GM04503 (cell line): ENCODE measurements around the gene MYO3B.

Experiments used
- DNase-seq: peaks from one replicate; pipeline ENCODE4 v3.0.0-alpha.2; 2012; ENCODE audit warnings: low read depth

The MYO3B gene

GRCh38 chr2:170300993-170301392 lies 123.0 kb downstream of the MYO3B start:
- DNase-seq, result no peak

- no peak for DNase-seq
Observed at GRCh38 chr2:170301626-170302025, 123.7 kb downstream of the MYO3B start.

- no peak for DNase-seq
Observed at GRCh38 chr2:170305711-170306110, 127.8 kb downstream of the MYO3B start.

- DNase-seq, result no peak
Observed at GRCh38 chr2:170306293-170306873, 128.4 kb downstream of the MYO3B start.

- no peak for DNase-seq
Observed at GRCh38 chr2:170307052-170307451, 129.1 kb downstream of the MYO3B start.

DNA sequence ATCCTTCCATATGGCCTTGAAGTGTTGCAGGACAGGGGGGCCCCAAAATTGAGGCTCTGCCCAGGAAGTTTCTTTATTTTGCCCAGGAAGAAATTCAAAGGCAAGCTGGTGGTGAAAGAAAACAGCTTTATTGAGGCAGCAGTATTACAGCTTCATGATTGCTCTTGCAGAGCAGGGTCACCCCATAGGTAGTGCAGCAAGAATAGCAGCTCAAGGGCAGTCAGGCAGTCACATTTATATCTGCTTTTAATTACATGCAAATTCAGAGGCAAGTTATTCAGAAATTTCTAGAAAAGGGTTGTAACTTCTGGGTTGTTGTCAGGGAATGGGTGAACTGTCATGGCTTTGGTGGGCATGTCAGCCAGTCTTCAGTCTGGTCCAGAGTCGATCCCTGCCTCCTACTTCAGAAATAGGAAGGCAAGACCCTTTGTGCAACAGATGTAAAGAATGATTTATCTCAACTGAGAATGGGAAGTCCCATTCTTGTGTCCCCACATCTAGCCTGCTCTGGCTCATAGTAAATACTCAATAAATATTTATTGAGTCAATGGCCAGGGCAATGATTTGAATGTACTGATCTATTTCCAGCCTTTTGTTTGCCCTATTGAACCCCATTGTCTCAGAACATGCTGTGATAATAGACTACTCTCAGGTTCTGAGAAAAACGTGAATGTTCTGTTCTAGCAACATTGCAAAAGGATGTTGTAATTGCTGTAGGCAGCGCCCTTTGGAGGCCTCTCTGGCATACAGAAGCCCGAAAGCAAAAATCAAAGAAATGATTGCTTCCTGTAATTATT lies 129.8 kb downstream of the MYO3B start:
- DNase-seq, result no peak

- no peak for DNase-seq
Observed at GRCh38 chr2:170310876-170311502, 133.0 kb downstream of the MYO3B start.

GRCh38 chr2:170313347-170313991 lies 135.5 kb downstream of the MYO3B start:
- DNase-seq, result no peak

GRCh38 chr2:170313992-170314348 lies 136.0 kb downstream of the MYO3B start:
- DNase-seq, result no peak

- DNase-seq, result no peak
Observed at GRCh38 chr2:170314744-170315447, 136.9 kb downstream of the MYO3B start.

DNA sequence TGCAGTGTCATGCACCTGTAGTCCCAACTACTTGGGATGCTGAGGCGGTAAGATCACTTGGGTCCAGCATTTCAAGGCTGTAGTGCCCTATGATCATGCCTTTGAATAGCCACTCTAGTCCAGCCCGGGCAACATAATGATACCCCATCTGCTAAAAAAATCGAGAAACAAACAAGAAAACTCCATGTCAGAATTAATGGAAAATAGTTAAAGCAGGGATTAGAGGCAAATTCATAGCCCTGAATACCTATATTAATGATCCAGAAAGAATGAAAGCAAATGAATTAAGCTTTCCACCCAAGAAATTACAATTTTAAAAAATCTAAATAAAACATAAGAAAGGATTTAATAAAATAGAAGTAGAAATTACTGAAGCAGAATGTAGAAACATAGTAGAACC lies 143.0 kb downstream of the MYO3B start:
- DNase-seq, result no peak

- DNase-seq, result no peak
Observed at GRCh38 chr2:170321526-170321925, 143.6 kb downstream of the MYO3B start.

GRCh38 chr2:170322140-170322766 lies 144.3 kb downstream of the MYO3B start:
- DNase-seq, result no peak

GRCh38 chr2:170323743-170324142 lies 145.8 kb downstream of the MYO3B start:
- no peak for DNase-seq

GRCh38 chr2:170324640-170325046 lies 146.7 kb downstream of the MYO3B start:
- no peak for DNase-seq

DNA sequence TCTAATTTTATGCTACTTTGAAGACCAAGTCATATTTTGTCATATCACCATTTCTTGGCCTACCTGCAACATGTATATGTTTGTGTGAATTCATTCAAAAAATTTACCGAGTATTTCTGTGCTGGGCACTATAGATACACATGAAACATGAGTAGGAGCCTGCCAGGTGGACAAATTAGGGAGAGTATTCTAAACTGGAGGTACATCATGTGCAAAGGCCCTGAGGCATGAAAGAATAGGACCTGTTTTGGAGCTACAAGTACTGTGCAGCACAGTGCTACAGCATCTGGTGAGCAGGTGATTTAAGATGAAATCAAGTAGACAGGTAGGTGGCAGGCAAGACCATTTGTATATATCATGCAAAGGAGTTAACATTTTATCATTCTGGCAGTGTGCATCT lies 152.9 kb downstream of the MYO3B start:
- DNase-seq, result no peak

GRCh38 chr2:170332676-170333402 lies 154.9 kb downstream of the MYO3B start:
- DNase-seq, result no peak

- no peak for DNase-seq
Observed at GRCh38 chr2:170335351-170335750, 157.4 kb downstream of the MYO3B start.

DNA sequence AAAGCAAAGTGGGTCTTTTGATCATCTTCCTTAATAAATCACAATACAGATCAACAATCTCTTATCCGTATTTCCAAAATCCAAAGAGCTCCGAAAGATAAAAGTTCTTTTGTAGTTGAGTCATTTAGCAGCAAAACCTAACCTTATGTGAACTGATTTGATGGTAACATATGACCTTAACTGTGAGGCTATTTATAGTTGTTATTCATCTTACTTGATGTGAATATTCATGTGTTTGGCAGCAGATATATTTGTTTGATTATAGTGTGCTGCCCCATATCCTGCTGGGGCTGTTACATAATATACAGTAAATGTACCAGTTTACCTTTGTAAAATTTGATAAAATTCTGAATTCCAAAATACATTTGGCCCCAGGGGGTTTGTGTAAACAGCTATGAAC lies 158.5 kb downstream of the MYO3B start:
- DNase-seq, result no peak

GRCh38 chr2:170336916-170337315 lies 159.0 kb downstream of the MYO3B start:
- no peak for DNase-seq

DNA sequence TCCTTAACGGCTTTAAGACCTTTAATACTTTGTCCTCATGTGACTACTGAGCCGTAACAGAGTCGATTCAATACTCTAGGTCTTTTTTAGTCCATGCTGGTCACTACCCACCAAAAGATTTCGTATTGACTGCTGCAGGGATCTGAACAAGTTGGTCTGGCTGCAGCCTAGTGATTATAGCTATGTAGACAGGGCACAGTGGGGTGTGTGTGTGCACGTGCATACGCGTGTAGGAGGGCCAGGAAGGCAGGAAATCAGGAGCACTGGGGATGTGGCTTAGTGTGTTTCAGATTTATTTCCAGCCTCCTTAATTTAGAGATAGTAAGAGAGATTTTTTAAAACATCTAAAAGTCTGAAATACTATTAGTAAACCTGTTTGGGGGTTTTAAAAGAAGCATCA lies 161.4 kb downstream of the MYO3B start:
- DNase-seq, result no peak
